Colonic mucosa (tissue), 4 donors: Measurements from ENCODE around the gene ECT2. TPM values are rescaled to one million over a fixed set of nuclear protein-coding genes. Genes with fewer than 3 reads are reported as not detected.

Experiments
- DNase-seq: peaks from one replicate; pipeline ENCODE4 v3.0.0-alpha.2; 2020
- H3K27ac ChIP-seq: fragments of 200-600 bp; one replicate; pipeline ENCODE4 v1.8.0; 2021
- H3K27me3 ChIP-seq: fragments of 200-600 bp; one replicate; pipeline ENCODE4 v1.8.0; 2021
- H3K36me3 ChIP-seq: fragments of 200-600 bp; one replicate; pipeline ENCODE4 v1.8.0; 2021
- H3K4me1 ChIP-seq: fragments of 200-600 bp; one replicate; pipeline ENCODE4 v1.8.0; 2021; ENCODE audit warnings: mild to moderate bottlenecking
- H3K4me3 ChIP-seq: fragments of 200-600 bp; one replicate; pipeline ENCODE4 v1.8.0; 2021
- H3K9ac ChIP-seq, 2 donors: one replicate each; pipeline ENCODE4 v1.7.0; 2013; ENCODE audit warnings: control low read depth in 2 of 2, low read depth in 2 of 2, low read length in 2 of 2
- H3K9me3 ChIP-seq: fragments of 200-600 bp; one replicate; pipeline ENCODE4 v1.8.0; 2021
- CTCF ChIP-seq: fragments of 200-600 bp; IDR thresholded peaks from one replicate; pipeline ENCODE4 v1.8.0; 2022; ENCODE audit warnings: antibody characterized with exemption, mild to moderate bottlenecking
- intact Hi-C: fragments of 100-400 bp; cut with DNase I; formaldehyde crosslinking; loops from one replicate; pipeline ENCODE4 v1.14.1; 2022
- total RNA-seq, 2 donors: library from RNA; stranded (reverse); fragmentation: NEBNext Ultra II Directional in 1 of 2; extraction: Animal tissue kit (Norgen Biotek cat#: 25700) in 1 of 2; gene quantifications; one replicate each; pipeline ENCODE4 v1.2.1, GENCODE V29; 2021
- donor health status: healthy.
- donor health status: DM: no; HTN: no; CAD: no.
- donor health status: DM: no; HTN: no; CAD: no.

The ECT2 gene
- total RNA-seq, 2 donors from 2014 or later = 36.3 to 58.1 TPM

GRCh38 chr3:172847292-172847691, 96.8 kb downstream of the ECT2 start:
- Histone ChIP-seq H3K9ac (no peak overlapping the region), H3K27ac (no peak overlapping the region), H3K36me3 (no peaks in the 10 kb centered on the region), H3K9me3 (no peaks in the 10 kb centered on the region), H3K4me3 (no peak overlapping the region), H3K4me1 (no peaks in the 10 kb centered on the region), H3K27me3 (no peaks in the 10 kb centered on the region)
- DNase-seq = no peak
- intact Hi-C loops = no loop called here
- TF ChIP-seq CTCF = no peak

DNA sequence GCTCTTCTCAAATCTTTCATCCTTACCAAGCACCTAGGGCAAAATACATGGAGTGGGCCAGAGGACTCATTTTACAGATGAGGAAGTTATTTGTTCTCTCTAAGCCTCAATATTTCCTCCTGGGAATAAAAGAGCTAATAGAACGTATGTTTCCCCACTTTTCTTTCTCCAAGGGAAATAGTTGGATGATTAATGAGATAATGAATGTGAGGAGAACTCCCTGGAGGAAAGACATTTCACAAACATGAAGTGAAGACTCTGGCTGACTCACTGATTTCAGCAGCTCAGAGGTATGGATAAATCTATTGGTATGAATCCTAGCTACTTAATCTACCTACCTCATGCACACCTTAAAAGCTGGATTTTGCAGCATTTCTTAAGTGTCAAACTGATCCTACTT, 98.4 kb downstream of the ECT2 start:
- Histone ChIP-seq H3K4me1 (no peaks in the 10 kb centered on the region), H3K4me3 (no peak overlapping the region), H3K27ac (no peak overlapping the region), H3K27me3 (no peaks in the 10 kb centered on the region), H3K36me3 (no peaks in the 10 kb centered on the region), H3K9me3 (no peaks in the 10 kb centered on the region), H3K9ac (no peak overlapping the region)
- TF ChIP-seq CTCF = no peak
- intact Hi-C loops = no loop called here
- DNase-seq = no peak

DNA sequence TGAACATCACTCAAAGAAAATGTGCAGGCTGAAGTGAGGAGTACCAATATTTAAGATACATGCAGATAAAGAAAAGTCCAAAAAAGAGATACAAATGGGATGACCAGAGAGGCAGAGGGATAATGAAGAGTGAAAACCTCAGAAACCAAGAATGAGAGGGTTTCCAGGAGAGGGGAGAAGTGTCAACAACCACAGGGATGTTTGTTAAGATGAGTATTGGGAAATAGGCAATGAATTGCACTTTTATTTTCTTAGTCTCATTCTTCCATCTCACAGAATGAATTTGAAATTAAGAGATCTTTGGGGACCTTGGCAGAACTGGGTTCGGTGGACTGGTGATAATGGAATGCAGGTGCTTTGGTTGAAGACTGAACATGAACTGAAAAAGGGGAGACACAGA, 102.5 kb downstream of the ECT2 start:
- Histone ChIP-seq H3K36me3 (no peaks in the 10 kb centered on the region), H3K4me3 (no peak overlapping the region), H3K27ac (no peak overlapping the region), H3K9me3 (no peaks in the 10 kb centered on the region), H3K27me3 (no peaks in the 10 kb centered on the region), H3K4me1 (no peaks in the 10 kb centered on the region), H3K9ac (no peak overlapping the region)
- no peak for TF ChIP-seq CTCF
- intact Hi-C loops = no loop called here
- DNase-seq = no peak

- TF ChIP-seq CTCF = no peak
- Histone ChIP-seq H3K27ac (no peak overlapping the region), H3K9ac (no peak overlapping the region), H3K4me3 (no peak overlapping the region), H3K4me1 (no peaks in the 10 kb centered on the region), H3K36me3 (no peaks in the 10 kb centered on the region), H3K9me3 (no peaks in the 10 kb centered on the region), H3K27me3 (no peaks in the 10 kb centered on the region)
- intact Hi-C loops = no loop called here
- no peak for DNase-seq
Measured at GRCh38 chr3:172853921-172854666, 103.6 kb downstream of the ECT2 start.

GRCh38 chr3:172855037-172855436, 104.5 kb downstream of the ECT2 start:
- no peak overlapping the region for H3K27ac ChIP-seq
- H3K36me3 ChIP-seq = no peaks in the 10 kb centered on the region
- no peak overlapping the region for H3K4me3 ChIP-seq
- intact Hi-C loops = no loop called here
- no peaks in the 10 kb centered on the region for H3K4me1 ChIP-seq
- H3K27me3 ChIP-seq = no peaks in the 10 kb centered on the region
- TF ChIP-seq CTCF = no peak
- no peak overlapping the region for H3K9ac ChIP-seq
- H3K9me3 ChIP-seq = no peaks in the 10 kb centered on the region
- DNase-seq = no peak
